ENCODE measurements around the gene LTC4S.

DNA sequence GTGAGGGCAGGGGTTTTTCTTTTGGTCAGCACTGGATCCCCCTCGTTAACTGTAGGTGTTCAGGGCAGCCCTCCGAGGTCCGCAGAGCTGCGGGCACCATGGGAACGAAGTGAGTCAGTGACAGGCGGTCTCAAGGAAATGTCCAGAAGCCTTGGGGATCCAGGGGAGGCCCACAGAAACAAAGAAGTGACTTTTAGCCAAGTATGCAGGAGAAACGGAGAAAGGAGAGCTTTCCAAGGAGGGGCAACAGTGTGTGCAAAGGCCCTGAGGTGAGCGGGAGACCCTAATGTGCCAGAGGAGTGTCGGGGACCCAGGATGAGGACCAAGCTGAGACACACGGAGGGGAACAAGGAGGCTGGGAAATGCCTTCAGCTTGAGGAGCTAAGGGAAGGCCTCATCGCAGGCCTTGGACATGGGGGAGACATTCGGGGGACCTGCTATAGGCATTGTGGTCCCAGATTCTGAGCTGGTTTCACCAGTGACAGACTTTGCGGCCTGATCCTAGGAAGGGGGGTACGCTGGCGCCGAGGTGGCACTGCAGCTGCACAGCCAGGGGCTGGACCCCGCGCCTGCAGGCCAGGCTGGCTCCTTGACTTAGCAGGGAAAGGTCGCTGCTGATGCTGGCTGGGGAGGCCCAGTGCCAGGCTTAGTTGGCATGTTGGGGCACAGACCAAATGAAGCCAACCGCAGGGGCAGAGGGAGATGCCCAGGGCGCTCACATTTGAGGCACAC lies 3.3 kb downstream of the LTC4S start:
- TF ChIP-seq, protein P1, sequence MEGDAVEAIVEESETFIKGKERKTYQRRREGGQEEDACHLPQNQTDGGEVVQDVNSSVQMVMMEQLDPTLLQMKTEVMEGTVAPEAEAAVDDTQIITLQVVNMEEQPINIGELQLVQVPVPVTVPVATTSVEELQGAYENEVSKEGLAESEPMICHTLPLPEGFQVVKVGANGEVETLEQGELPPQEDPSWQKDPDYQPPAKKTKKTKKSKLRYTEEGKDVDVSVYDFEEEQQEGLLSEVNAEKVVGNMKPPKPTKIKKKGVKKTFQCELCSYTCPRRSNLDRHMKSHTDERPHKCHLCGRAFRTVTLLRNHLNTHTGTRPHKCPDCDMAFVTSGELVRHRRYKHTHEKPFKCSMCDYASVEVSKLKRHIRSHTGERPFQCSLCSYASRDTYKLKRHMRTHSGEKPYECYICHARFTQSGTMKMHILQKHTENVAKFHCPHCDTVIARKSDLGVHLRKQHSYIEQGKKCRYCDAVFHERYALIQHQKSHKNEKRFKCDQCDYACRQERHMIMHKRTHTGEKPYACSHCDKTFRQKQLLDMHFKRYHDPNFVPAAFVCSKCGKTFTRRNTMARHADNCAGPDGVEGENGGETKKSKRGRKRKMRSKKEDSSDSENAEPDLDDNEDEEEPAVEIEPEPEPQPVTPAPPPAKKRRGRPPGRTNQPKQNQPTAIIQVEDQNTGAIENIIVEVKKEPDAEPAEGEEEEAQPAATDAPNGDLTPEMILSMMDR (IDR thresholded peaks at IDR 0.05), result no peak
- no peak for TF ChIP-seq POLR2A (IDR thresholded peaks at IDR 0.05)
